ENCODE results near the gene MICAL3.

DNA sequence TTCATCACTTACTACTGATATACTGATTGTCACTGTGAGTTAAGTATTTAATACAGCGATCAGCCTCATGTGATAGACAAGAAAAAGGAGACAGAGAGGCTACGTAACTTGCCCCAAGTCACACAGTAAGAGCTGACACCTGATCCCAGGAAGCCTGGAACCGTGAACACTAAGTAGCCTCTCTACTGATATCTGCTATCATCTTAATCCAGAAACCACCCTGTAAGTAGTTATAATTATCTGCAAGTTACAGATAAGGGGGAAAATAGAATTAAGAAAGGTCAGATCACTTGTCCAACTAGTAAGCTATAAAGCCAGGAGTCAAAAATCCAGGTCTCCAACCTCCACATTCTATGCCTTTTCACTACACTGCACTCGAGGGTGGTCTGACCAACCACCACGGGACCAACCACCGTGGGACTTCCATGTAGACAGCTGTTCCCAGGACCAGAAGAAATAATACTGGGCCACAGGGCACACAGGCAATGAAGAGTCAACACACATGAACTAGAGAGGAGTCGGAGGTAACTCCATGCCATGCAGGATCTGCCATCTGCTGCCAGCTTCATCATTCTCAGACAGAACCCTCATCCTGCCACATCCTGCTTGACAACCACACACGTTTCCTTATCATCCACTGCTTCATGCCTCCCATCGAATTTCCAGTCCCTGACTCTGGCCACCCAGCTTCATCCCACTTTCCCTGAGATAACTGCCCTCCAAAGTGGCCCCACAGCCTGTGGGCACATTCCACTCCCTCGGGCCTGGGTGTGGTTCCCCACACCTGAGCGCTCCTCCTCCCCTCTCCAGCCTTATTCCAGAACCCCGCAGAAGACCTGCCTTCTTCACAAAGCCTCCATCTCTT lies 58.6 kb downstream of the MICAL3 start:
- TF ChIP-seq, protein P1, sequence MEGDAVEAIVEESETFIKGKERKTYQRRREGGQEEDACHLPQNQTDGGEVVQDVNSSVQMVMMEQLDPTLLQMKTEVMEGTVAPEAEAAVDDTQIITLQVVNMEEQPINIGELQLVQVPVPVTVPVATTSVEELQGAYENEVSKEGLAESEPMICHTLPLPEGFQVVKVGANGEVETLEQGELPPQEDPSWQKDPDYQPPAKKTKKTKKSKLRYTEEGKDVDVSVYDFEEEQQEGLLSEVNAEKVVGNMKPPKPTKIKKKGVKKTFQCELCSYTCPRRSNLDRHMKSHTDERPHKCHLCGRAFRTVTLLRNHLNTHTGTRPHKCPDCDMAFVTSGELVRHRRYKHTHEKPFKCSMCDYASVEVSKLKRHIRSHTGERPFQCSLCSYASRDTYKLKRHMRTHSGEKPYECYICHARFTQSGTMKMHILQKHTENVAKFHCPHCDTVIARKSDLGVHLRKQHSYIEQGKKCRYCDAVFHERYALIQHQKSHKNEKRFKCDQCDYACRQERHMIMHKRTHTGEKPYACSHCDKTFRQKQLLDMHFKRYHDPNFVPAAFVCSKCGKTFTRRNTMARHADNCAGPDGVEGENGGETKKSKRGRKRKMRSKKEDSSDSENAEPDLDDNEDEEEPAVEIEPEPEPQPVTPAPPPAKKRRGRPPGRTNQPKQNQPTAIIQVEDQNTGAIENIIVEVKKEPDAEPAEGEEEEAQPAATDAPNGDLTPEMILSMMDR (IDR thresholded peaks at IDR 0.05) = no peak
- TF ChIP-seq EZH2 (IDR thresholded peaks at IDR 0.05) (no peak), EZH2phosphoT487 (IDR thresholded peaks at IDR 0.05) (no peak)

All from neural progenitor cell (in vitro differentiated cells).